HG02970 (cell line): ENCODE measurements around the gene PRSS1.
"Not testable (repeated sequence)": the region's sequence is repeated elsewhere in the genome, so short reads cannot be mapped to it uniquely, and the experiment has no call there.

ENCODE experiments used
- ATAC-seq: cut with Tn5 transposase; IDR thresholded peaks from one replicate; pipeline ENCODE4 v1.9.1; 2021; ENCODE audit warnings: mild to moderate bottlenecking, moderate library complexity, moderate number of reproducible peaks; ENCODE audit not compliant: unreplicated experiment, low FRiP score

The PRSS1 gene

GRCh38 chr7:142745745-142746144 is 3.5 kb upstream of the PRSS1 start:
- ATAC-seq = no peak

DNA sequence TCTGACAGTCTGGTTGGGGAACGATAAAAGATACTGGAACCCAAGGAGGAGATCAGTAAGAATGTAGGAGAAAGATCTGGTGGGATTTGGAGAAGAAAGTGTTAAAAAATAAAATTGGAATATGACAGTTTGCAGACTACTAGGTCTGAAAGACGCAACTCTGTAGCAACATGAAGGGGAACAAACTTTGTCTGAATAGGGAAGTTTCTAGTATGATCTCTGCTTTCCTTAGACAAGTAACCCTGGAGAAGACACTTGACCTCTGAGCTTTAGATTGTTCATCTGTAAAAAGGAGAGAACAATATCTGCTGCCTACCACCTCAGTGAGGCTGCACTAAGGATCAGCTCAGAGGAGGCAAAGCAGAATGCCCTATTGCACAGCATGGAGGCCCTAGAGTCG is 3.0 kb upstream of the PRSS1 start:
- ATAC-seq = no peak

DNA sequence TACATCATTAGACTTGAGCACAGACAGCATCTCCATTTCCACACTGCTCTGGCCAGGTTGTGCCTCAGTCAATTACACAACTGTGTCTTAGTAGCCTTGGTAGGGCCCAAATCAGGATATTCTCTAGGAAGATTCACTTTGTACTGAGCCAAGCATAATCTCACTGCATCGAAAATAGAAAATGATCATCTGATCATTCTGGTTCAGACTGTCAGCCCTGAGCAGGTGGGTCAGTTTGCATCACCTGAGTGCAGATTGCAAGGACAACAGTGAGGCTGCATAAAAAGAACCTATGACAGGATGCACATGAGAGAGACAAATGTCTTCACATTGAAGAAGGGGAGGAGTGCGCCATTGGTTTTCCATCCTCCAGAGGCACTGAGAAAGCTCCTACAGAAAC is 862 bp upstream of the PRSS1 start:
- ATAC-seq = not testable (repeated sequence)

GRCh38 chr7:142750321-142750938 is 1.2 kb downstream of the PRSS1 start:
- ATAC-seq = no peak

DNA sequence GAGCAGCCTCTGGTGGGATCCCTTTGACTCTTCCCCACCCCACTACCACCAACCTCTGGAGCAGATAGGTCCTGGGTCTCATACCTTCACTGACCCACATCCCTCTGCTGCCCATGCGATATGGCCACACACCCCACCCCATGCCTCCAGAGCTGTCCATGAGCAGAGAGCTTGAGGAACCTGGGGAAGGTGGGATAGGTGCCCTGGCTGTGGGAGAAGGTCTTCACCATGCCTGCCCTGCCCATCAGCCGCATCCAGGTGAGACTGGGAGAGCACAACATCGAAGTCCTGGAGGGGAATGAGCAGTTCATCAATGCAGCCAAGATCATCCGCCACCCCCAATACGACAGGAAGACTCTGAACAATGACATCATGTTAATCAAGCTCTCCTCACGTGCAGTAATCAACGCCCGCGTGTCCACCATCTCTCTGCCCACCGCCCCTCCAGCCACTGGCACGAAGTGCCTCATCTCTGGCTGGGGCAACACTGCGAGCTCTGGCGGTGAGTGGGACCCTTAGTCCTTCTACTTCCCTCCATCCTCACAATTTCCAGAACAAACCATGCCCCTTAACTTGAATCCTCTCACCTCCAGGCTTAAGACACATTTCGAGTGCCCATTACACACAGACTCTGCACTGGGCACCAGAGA is 2.4 kb downstream of the PRSS1 start:
- ATAC-seq = not testable (repeated sequence)

GRCh38 chr7:142752376-142753225 is 3.3 kb downstream of the PRSS1 start:
- ATAC-seq = no peak

GRCh38 chr7:142753366-142753765 is 4.1 kb downstream of the PRSS1 start:
- no peak for ATAC-seq

GRCh38 chr7:142753925-142754491 is 4.7 kb downstream of the PRSS1 start:
- not testable (repeated sequence) for ATAC-seq

DNA sequence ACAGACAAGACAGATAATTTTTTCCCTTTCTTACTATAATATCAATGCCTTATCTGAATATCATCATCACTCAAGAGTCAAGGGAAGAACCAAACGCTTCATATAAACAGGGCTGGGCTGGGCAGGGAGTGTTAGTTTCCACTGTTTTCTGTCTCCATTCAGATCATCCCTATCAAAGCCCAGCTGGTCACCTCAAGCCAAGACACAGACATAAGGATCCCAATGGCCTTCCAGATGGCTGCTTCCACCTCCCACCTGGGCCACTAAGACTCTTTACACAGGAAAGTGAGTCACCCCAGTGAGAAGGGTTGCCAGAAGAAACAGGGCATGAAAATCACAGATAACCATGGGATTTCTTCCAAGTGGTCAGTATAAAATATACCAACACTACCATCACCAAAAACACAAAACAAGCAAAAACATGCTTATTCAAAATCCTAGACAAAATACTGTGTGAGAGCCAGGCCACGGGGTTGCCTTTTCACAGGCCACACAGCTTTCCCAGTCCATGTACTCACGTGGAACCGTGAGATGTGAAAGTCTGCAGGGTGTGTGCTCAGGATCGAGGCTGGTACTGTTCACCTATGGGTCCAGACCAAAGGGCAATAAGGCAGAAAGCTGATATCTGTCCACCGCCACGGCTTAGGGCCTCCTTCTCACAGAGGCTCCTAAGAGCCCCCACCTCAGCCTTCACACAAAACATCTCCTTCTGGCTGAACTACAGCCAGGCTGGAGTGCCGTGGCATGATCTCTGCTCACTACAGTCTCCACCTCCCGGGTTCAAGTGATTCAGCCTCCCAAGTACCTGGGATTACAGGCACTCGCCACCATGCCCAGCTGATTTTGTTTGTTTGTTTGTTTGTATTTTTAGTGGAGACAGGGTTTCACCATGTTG is 5.7 kb downstream of the PRSS1 start:
- ATAC-seq = no peak

DNA sequence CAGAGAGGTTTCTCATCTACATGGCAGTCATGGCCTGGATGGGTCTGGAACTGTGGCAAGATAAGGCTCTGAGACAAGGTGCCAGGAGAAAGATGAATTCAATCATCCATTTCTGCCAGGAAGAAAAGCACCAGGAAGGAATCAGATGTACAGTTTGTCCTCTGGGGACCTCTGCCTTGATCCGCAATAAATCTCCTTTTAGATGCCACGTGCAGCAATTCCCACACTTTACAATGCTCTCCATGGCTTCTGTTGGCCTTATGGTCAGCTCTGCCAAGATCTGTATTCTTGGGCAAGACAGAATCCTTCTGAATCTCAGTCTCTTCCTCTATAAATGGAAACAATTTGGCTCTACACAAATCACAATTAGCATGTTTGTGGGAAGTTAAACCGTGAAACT is 9.0 kb downstream of the PRSS1 start:
- ATAC-seq = not testable (repeated sequence)

DNA sequence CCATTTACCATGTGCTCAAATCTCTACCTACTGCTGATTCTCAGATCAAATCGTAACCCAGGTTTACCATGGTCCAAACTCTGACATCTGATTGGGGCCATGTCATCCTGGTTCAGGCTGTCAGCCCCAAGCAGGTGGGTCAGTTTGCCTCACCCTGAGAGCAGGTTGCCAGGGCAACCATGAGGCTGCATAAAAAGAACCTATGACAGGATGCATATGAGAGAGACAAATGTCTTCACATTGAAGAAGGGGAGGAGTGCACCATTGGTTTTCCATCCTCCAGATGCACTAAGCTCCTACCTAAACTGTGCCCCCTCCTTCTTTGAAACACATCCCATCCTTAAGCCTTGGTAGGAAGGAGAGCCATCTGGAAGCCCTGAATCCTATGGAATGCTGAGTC is 10.2 kb downstream of the PRSS1 start:
- no peak for ATAC-seq

- no peak for ATAC-seq
Measured at GRCh38 chr7:142760071-142760642, 10.9 kb downstream of the PRSS1 start.

DNA sequence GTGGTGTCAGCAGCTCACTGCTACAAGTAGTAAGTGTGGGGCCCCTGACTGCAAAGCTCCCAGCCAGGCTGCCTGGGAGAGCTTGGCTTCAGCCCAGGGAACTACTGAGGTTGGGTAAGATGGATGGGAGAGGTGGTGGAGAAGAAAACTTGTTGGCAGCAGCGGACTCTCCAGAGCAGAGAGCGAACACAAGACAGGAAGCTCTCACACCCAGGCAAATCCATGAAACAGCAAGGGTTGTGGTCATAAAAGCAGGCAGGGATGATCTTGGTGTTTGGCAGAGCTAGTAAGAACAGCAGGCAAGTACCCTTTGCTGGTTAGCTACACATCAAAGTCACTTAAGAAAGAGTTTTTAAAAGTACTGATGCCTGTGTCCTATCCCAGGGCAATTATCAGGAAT is 12.3 kb downstream of the PRSS1 start:
- not testable (repeated sequence) for ATAC-seq

- no peak for ATAC-seq
Measured at GRCh38 chr7:142762104-142762503, 12.8 kb downstream of the PRSS1 start.

DNA sequence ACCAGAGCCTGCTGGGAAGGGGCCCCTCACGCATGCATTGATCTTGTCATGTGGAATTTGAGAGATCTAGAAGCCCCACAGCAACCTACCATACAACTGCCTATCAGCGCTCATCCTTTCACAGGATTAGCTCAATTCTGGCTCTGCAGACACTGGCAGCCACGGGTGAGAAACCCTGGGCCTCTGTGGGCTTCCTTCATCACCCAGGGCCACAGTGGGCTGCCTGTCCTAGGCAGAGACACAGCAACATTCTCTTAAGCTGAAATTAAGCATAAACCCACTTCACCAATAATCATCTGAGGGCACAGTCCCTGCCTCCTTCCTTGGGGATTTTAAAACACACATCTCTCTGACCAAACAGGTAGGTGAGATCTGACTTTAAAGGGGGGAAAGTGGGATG is 18.2 kb downstream of the PRSS1 start:
- no peak for ATAC-seq

DNA sequence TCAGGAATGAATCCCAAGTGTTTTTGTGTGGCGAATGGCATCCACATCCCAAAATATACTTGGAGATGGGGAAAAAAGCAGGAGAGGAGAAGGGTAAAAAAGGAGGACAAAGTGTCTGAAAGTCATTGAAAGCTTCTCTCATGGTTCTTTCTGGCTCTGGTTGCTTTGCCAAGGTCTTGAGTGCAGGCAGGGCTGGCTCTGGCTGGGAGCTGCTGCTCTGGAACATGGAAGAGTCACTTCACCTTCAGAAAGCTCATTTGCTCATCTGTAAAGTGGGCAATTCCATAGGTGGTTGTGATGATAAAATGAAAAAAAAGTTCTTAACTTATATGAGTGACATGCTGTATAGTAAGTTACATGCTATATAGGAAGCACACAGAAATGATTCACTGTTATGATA is 18.6 kb downstream of the PRSS1 start:
- ATAC-seq = no peak

DNA sequence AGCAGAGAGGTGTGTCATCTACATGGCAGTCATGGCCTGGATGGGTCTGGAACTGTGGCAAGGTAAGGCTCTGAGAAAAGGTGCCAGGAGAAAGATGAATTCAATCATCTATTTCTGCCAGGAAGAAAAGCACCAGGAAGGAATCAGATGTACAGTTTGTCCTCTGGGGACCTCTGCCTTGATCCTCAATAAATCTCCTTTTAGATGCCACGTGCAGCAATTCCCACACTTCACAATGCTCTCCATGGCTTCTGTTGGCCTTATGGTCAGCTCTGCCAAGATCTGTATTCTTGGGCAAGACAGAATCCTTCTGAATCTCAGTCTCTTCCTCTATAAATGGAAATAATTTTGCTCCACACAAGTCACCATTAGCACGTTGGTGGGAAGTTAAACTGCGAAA is 19.6 kb downstream of the PRSS1 start:
- ATAC-seq = not testable (repeated sequence)

GRCh38 chr7:142770661-142771352 is 21.5 kb downstream of the PRSS1 start, which contains the start of gene PRSS2:
Gene PRSS2 (plus strand): TSS chr7:142770970. CDS start chr7:142770983, 13 bp downstream.
- no peak for ATAC-seq

DNA sequence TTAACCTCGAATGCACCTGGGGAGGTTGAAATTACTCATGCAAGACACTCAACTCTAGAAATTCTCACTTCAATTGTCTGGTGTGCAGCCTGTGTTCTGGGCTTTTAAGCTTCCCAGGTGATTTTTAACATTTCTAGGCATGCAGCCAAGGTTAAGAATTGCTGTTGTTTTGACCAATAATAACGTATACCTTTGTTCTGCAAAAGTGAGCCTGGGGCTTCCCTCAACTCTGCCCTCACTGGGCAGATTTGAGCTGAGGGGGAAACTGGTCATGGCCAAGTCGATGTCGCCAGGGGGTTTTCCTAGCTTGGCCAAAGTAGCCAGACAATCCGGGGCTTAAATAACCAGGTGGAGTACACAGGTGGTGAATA is 22.1 kb downstream of the PRSS1 start:
- ATAC-seq = peak; percentile 57
